Sigmoid colon (tissue), 7 donors: Measurements from ENCODE around the gene FREM1. TPM values are rescaled to one million over a fixed set of nuclear protein-coding genes. Genes with fewer than 3 reads are reported as not detected.

Source experiments
- DNase-seq: peaks from one replicate; pipeline ENCODE4 v3.0.0-alpha.2; 2019
- H3K27ac ChIP-seq, 4 donors: fragments of 200-600 bp; sonication (generic); one replicate each; pipeline ENCODE4 v1.5.1; 2016 to 2019; ENCODE audit warnings: mild to moderate bottlenecking in 1 of 4
- H3K27me3 ChIP-seq, 3 donors: fragments of 200-600 bp; sonication (generic); one replicate each; pipeline ENCODE4 v1.5.1; 2019; ENCODE audit warnings: mild to moderate bottlenecking in 1 of 3
- H3K36me3 ChIP-seq, 4 donors: fragments of 200-600 bp; sonication (generic); one replicate each; pipeline ENCODE4 v1.5.1; 2016 to 2019
- H3K4me1 ChIP-seq, 4 donors: fragments of 200-600 bp; sonication (generic); one replicate each; pipeline ENCODE4 v1.5.1; 2017 to 2019
- H3K4me3 ChIP-seq, 4 donors: fragments of 200-600 bp; sonication (generic); one replicate each; pipeline ENCODE4 v1.5.1; 2017 to 2019; ENCODE audit warnings: mild to moderate bottlenecking in 2 of 4, moderate library complexity in 1 of 4
- H3K9me3 ChIP-seq, 4 donors: fragments of 200-600 bp in 3 of 4; sonication (generic) in 3 of 4; one replicate each; pipeline versions ENCODE4 v1.5.1 to v1.6.1; 2013 to 2019
- EP300 ChIP-seq, 4 donors: sonication (generic); formaldehyde crosslinking; IDR thresholded peaks; one replicate each; pipeline ENCODE4 v1.6.1; 2017; ENCODE audit warnings: antibody characterized with exemption in 4 of 4
- POLR2A ChIP-seq, 2 donors: fragments of 450-650 bp; IDR thresholded peaks; one replicate each; pipeline ENCODE4 v1.6.1; 2016; ENCODE audit warnings: antibody characterized with exemption in 2 of 2, mild to moderate bottlenecking in 2 of 2, moderate library complexity in 2 of 2
- POLR2AphosphoS5 ChIP-seq, 4 donors: sonication (generic); formaldehyde crosslinking; IDR thresholded peaks; one replicate each; pipeline ENCODE4 v1.6.1; 2017; ENCODE audit warnings: antibody characterized with exemption in 4 of 4
- WGBS, 2 donors: extraction: QIAGEN DNeasy Blood & Tissue Kit; methylation state at CpG; one replicate each; pipeline ENCODE4 v1.1.7; 2013; 5-methylcytosine and 5-hydroxymethylcytosine counted together
- intact Hi-C: fragments of 100-400 bp; cut with DNase I; formaldehyde crosslinking; loops from one replicate; pipeline ENCODE4 v1.15.1; 2023
- polyA plus RNA-seq, 3 donors: library from polyadenylated mRNA; stranded (reverse); fragments of 200-250 nt; gene quantifications; one replicate each; pipeline ENCODE4 v1.2.3, GENCODE V29; 2013
- total RNA-seq, 4 donors: library from RNA; depleted of rRNA; stranded (reverse); fragments of >200 nt; gene quantifications; one replicate each; pipeline ENCODE4 v1.1.0, GENCODE V29; 2016
- TF ChIP-seq, protein P1 (sequence below), 4 experiments: fragments of 450-650 bp in 3 of 4; fragments of 200-600 bp in 1 of 4; IDR thresholded peaks; one replicate each; pipeline ENCODE4 v1.5.1; 2016 to 2019; ENCODE audit warnings: antibody characterized with exemption in 4 of 4, mild to moderate bottlenecking in 3 of 4, moderate library complexity in 2 of 4
- donor health status: healthy with polysubstance abuse.
- donor health status: Bipolar disorder and iron deficiency.
- donor health status: healthy.

The FREM1 gene
- total and polyA plus RNA-seq, 7 donors: 0.96 to 45.1 (median 11.4) TPM; not detected in 1

DNA sequence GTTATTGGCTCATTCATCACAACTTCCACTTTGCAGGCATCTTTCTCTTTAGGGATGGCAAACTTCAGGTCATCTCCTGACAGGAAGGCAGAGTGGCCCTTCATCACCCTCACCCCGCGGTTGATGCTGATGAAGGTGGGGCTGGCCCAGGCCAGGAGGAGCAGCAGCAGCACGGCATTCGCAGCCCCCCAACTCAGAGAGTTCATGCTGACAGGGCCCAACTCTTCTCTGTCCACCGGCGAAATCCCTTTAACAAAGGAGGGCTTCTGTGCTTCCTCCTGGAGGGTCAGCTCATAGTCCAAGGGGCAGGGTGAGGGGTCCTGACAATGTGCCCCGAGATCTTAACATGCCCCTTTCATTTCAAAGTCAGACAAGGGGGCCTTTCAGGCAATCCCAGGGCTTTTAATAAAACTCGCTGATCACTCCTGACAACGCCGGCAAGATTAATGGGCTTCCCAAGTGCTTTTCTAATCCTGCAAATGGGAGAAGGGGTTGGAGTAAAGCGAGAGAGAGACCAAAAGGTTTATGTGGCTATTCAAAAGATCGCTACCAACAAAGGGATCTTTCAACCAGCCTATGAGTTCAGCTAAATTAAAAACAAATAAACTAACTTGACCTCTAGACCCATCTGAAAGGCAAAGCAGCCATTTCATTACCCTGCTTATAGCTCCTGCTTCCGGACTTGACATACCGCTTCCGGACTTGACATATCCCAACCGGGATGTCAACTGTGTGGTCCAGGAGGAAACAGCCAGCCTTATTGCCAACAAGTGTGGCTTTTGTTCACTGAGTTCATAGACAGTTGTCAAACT, 41.2 kb downstream of the FREM1 start:
- no peak for TF ChIP-seq POLR2A (IDR thresholded peaks at IDR 0.05)
- no peak for TF ChIP-seq EP300 (IDR thresholded peaks at IDR 0.05)
- TF ChIP-seq POLR2AphosphoS5 (IDR thresholded peaks at IDR 0.05): no peak
- TF ChIP-seq, protein P1, sequence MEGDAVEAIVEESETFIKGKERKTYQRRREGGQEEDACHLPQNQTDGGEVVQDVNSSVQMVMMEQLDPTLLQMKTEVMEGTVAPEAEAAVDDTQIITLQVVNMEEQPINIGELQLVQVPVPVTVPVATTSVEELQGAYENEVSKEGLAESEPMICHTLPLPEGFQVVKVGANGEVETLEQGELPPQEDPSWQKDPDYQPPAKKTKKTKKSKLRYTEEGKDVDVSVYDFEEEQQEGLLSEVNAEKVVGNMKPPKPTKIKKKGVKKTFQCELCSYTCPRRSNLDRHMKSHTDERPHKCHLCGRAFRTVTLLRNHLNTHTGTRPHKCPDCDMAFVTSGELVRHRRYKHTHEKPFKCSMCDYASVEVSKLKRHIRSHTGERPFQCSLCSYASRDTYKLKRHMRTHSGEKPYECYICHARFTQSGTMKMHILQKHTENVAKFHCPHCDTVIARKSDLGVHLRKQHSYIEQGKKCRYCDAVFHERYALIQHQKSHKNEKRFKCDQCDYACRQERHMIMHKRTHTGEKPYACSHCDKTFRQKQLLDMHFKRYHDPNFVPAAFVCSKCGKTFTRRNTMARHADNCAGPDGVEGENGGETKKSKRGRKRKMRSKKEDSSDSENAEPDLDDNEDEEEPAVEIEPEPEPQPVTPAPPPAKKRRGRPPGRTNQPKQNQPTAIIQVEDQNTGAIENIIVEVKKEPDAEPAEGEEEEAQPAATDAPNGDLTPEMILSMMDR (IDR thresholded peaks at IDR 0.05): no peak
- no peak for DNase-seq
- Histone ChIP-seq H3K27me3 (no peaks in the 10 kb centered on the region), H3K4me1 (peaks cover 0 to 47% (median 40%) of the 10 kb centered on the region in 4 donors), H3K27ac (peak overlapping the region in 3 of 4 donors; percentile 49 to 88 (median 79)), H3K9me3 (no peaks in the 10 kb centered on the region), H3K4me3 (no peak overlapping the region), H3K36me3 (no peaks in the 10 kb centered on the region)
- WGBS, 2 donors: 77 to 78% methylated on average over 16 of the region's 16 CpGs
- intact Hi-C loops: loop anchor here (5.0 to 10.0 kb wide), 2 partner anchors 38 to 126 kb away; no protein-coding TSS in a partner anchor

DNA sequence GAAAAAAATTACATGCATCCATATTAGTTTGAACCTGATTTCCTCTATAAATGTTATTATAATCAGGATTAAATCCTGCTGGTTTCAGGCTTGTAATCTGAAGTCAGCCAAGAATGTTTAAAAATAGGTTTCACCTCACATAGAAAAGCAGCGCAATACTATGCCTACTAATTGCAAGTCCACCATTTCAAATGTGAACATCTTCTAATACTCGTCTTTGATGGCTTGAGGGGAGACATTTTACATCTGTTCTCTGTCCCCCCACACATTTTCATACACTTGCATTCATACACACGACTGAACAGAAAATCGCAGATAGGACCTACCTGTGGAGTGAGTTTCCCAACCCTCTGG, 41.8 kb downstream of the FREM1 start:
- Histone ChIP-seq H3K36me3 (no peaks in the 10 kb centered on the region), H3K27me3 (no peaks in the 10 kb centered on the region), H3K27ac (peak overlapping the region in 3 of 4 donors; percentile 49 to 88 (median 79)), H3K4me3 (no peak overlapping the region), H3K4me1 (peaks cover 0 to 53% (median 40%) of the 10 kb centered on the region in 4 donors), H3K9me3 (no peaks in the 10 kb centered on the region)
- no peak for DNase-seq
- 94% methylated on average over 4 of the region's 4 CpGs for WGBS, 2 donors
- intact Hi-C loops: loop anchor here (5.0 to 10.0 kb wide), 2 partner anchors 39 to 126 kb away; no protein-coding TSS in a partner anchor
- TF ChIP-seq POLR2AphosphoS5 (IDR thresholded peaks at IDR 0.05) (no peak), POLR2A (IDR thresholded peaks at IDR 0.05) (no peak)

DNA sequence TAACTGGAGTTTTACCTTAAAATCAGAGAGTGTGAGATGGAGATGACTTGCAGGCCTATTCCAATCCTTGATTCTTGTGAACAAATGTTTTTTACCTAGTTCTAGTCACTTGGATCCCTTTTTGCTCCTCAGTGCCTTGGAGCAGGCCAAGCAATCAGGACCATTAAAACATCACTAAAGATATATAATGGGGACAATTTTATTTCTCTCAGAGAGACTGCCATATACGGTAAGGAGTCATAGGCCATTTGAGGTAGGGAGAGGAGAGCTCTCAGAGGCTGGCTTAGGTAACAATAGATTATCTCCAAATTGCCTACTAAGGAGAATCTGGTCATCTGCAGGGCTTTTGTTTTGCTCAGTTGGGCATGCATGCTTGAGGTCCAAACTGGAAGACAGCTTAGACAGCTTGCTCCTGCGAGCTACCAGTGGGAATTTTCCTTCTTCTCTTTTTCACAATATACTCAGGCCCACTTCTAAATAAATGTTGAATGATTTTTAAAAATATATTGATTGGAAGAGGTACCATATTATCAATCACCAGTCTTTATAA, 44.0 kb downstream of the FREM1 start:
- Histone ChIP-seq H3K27me3 (no peaks in the 10 kb centered on the region), H3K27ac (peak overlapping the region in 3 of 4 donors; percentile 49 to 88 (median 79)), H3K36me3 (no peaks in the 10 kb centered on the region), H3K4me3 (no peak overlapping the region), H3K4me1 (peaks cover 0 to 54% (median 40%) of the 10 kb centered on the region in 4 donors), H3K9me3 (no peaks in the 10 kb centered on the region)
- intact Hi-C loops: loop anchor here (5.0 to 10.0 kb wide), 2 partner anchors 41 to 129 kb away; no protein-coding TSS in a partner anchor
- no peak for DNase-seq
- WGBS, 2 donors: 94% methylated on average over 2 of the region's 2 CpGs
- peak in 3 of 4 donors; percentile 10 to 58 (median 53) for TF ChIP-seq POLR2AphosphoS5 (IDR thresholded peaks at IDR 0.05)
- TF ChIP-seq EP300 (IDR thresholded peaks at IDR 0.05): peak in 2 of 4 donors; percentile 55 to 58
- TF ChIP-seq, protein P1 (IDR thresholded peaks at IDR 0.05): no peak

DNA sequence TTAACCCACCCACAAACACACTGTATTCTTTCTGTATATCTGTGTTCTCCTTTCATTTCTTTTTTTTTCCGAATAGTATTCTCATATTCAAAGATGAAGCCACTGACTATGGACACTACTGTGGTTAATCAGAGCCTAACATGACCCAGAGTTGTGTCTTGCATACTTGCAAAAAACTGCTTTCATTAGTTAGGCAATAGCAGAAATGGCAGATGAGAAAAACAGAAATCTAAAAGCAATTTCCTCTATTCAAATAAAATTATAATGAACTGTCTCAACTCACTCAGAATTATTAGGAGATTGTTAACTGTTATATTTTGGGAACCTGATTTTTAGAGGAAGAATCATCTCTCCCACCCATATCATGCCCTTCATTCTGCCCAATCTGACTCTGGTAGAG, 45.9 kb downstream of the FREM1 start:
- Histone ChIP-seq H3K27ac (peak overlapping the region in 3 of 4 donors; percentile 49 to 88 (median 79)), H3K4me1 (peaks cover 0 to 48% (median 38%) of the 10 kb centered on the region in 4 donors), H3K36me3 (peaks cover 0 to 1% (median 0%) of the 10 kb centered on the region in 4 donors), H3K27me3 (no peaks in the 10 kb centered on the region), H3K4me3 (no peak overlapping the region), H3K9me3 (no peaks in the 10 kb centered on the region)
- WGBS, 2 donors: 93 to 100% methylated on average over 1 of the region's 1 CpG
- TF ChIP-seq POLR2AphosphoS5 (IDR thresholded peaks at IDR 0.05) (no peak), POLR2A (IDR thresholded peaks at IDR 0.05) (no peak), EP300 (IDR thresholded peaks at IDR 0.05) (no peak)
- TF ChIP-seq, protein P1 (IDR thresholded peaks at IDR 0.05): no peak
- intact Hi-C loops: loop anchor here (10.0 kb wide), 1 partner anchor 130 kb away; no protein-coding TSS in a partner anchor
- no peak for DNase-seq

DNA sequence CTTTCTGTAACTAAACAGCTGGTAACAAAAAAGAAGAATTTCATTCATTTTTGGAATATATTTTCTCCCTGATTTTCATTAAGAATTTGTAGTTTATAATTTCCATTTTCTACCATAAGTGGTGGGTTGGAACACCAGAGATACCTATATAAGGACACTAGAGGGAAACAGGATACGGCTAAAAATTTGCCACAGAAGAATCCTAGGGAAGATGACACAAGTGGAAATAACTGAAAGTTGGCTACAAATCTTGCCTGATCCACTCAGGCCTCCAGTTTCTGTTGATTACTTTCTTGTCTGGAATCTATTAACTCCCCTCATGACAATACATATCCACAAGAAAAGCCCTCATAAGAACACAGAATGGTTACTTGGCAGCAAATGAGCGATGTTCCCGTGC, 46.8 kb downstream of the FREM1 start:
- TF ChIP-seq EP300 (IDR thresholded peaks at IDR 0.05) (no peak), POLR2A (IDR thresholded peaks at IDR 0.05) (no peak), POLR2AphosphoS5 (IDR thresholded peaks at IDR 0.05) (no peak)
- TF ChIP-seq, protein P1 (IDR thresholded peaks at IDR 0.05): no peak
- H3K4me1 ChIP-seq: peaks cover 0 to 40% (median 35%) of the 10 kb centered on the region in 4 donors
- intact Hi-C loops: loop anchor here (2.0 to 10.0 kb wide), 2 partner anchors 131 to 269 kb away; no protein-coding TSS in a partner anchor
- no peaks in the 10 kb centered on the region for H3K27me3 ChIP-seq
- peak overlapping the region in 3 of 4 donors; percentile 11 to 88 (median 79) for H3K27ac ChIP-seq
- no peaks in the 10 kb centered on the region for H3K9me3 ChIP-seq
- DNase-seq: no peak
- no peak overlapping the region for H3K4me3 ChIP-seq
- 96% methylated on average over 3 of the region's 3 CpGs for WGBS, 2 donors
- peaks cover 0 to 8% (median 0%) of the 10 kb centered on the region in 4 donors for H3K36me3 ChIP-seq
